Caki2 (cell line): ENCODE data around the gene LORICRIN. TPM values are rescaled to one million over a fixed set of nuclear protein-coding genes. Genes with fewer than 3 reads are reported as not detected.
"Not testable (repeated sequence)": the region's sequence is repeated elsewhere in the genome, so short reads cannot be mapped to it uniquely, and the experiment has no call there.

Experiments used
- DNase-seq: peaks from one replicate; pipeline ENCODE4 v3.0.0-alpha.2; 2015; ENCODE audit warnings: low read depth
- in situ Hi-C: cut with HindIII; loops from 2 replicates; pipeline ENCODE4 v1.10.0; 2016; ENCODE audit warnings: low sequenced_read_pairs, low pct_unique_long_range_greater_than_20kb, mixed read lengths
- total RNA-seq: library from RNA; depleted of rRNA; stranded (reverse); fragments of >200 nt; shearing (Covaris generic); gene quantifications from 2 replicates; pipeline ENCODE4 v1.2.3, GENCODE V29; 2014; ENCODE audit warnings: low replicate concordance; rRNA removed

LORICRIN gene
- not detected in 2 replicates for total RNA-seq

- in situ Hi-C loops: no loop called here
- no peak for DNase-seq
These were observed at the start of gene LORICRIN for GRCh38 chr1:153259387-153259786. Gene LORICRIN (plus strand): TSS chr1:153259687. CDS start chr1:153260950, 1,263 bp downstream.

DNA sequence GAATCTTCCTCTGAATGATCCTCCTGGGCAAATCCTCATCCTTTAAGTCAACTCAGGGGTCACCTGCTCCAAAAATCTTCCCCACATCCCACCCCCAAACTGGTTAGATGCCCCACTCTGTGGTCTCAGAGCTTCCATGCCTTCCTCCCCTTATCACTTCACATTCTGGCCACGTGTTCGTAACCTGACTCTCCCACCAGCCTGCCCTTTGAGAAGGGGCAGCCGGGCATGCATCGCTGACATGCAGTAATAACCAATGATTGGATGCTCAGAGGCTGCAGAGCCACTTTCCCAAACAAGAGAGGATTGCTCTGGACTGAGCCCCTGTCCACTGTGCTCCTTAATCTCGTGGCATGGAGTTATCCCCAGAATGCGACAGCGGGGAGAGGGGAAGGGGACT lies 49.3 kb upstream of the LORICRIN start:
- in situ Hi-C loops: no loop called here
- no peak for DNase-seq

- DNase-seq: no peak
- in situ Hi-C loops: no loop called here
These were observed 47.3 kb upstream of the LORICRIN start for GRCh38 chr1:153212201-153212600.

DNA sequence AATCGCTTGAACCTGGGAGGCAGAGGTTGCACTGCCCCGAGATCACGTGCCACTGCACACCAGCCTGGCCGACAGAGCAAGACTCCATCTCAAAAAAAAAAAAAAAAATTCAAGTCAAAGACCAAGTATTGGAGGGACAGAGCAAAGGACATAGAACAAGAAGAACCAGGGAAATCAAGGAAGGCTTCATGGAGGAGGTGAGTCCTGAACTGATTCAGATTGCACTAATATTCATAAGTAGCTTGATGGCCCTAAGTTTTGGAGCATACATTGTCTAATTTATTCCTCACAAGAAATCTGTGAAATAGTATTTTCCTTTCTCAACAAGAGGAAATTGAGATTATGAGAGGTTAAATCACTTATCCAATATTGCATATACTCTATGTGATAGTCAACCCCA lies 46.0 kb upstream of the LORICRIN start:
- in situ Hi-C loops: no loop called here
- no peak for DNase-seq

GRCh38 chr1:153217212-153217611 lies 42.3 kb upstream of the LORICRIN start, which contains the start of gene PRR9:
Gene PRR9 (plus strand): TSS chr1:153217584. CDS start chr1:153218145, 561 bp downstream.
- in situ Hi-C loops: no loop called here
- no peak for DNase-seq

DNA sequence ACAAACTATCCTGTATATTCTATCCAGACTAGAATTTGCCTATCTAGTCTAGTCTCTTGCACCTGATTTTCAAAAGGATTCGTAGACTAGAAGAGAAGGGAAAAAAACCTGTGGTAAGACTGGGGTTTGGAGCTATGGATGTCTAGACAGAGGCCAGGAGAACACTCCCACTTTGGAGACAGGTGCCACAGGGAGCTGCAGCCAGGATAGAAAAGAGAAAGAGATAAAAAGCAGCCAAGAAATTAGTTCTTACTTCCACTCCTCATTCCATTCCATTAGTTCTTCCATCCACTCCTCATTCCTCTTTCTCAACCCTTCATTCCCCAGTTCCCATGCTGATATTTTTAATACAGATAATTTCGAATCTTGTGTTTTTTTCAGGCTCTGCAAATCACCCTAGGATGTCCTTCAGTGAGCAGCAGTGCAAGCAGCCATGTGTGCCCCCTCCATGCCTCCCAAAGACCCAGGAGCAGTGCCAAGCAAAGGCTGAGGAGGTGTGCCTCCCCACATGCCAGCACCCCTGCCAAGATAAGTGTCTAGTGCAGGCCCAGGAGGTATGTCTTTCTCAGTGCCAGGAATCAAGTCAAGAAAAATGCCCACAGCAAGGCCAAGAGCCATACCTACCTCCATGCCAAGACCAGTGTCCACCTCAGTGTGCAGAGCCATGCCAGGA lies 41.6 kb upstream of the LORICRIN start:
- in situ Hi-C loops: no loop called here
- DNase-seq: no peak

GRCh38 chr1:153220606-153221303 lies 38.7 kb upstream of the LORICRIN start:
- DNase-seq: no peak
- in situ Hi-C loops: no loop called here

DNA sequence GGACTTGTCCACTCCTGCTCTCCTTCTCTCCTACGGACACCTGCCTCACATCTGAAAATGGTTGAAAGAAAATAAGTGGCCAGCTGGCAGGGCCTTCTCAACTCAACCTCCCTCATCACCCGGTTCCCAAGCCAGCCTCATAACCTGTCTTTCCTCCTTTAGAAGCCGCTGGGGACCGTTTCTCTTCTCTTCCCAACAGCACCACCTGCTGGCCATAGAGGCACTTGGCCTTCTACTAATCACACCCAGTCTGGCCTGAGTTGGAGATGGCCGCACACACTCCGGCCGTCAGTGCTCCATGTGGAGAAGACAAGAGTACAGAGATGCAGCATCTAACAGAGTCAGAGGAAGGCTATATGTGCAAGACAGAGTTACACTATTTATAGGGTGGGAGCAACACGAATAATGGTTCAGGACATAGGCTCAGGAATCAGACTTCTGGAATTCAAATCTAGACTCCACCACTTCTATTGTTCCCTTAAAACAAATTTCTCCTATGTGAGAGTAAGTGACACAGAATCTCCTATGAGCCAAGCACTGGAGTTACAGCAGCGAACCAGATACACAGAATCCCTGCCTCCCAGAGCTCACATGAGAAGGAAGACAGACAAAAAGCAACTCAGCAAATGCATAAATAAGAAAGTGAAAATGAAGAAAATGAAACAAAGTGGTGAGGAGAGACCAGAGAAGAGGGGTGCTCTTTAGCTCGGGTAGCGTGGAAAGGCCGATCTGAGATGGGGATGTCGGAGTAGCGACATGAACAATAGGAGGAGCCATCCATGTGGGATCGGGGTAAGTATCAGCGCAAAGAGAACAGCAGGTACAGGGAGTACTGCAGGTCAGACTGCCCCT lies 36.2 kb upstream of the LORICRIN start:
- peak; percentile 55 for DNase-seq
- in situ Hi-C loops: not testable (repeated sequence)

GRCh38 chr1:153227810-153228209 lies 31.7 kb upstream of the LORICRIN start:
- in situ Hi-C loops: no loop called here
- DNase-seq: no peak

DNA sequence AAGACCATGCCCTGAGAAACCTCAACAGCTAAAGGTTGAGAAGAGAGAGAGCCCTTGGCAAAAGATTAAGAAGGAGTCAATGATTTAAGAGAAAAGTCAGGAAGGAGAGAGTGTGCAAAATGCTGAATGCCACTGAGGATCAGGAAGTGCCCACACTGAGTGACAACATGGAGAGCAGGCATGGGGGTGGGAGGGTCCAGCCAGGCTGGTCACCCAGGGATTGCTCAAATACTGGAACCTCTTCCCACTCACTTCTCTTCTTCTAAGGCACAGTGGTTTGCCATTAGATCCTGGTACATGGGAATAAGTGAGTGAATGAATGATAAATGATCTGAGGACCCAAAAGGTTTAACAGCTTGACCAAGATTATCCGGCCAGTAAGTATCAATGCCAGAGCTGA lies 31.0 kb upstream of the LORICRIN start:
- no peak for DNase-seq
- in situ Hi-C loops: no loop called here

DNA sequence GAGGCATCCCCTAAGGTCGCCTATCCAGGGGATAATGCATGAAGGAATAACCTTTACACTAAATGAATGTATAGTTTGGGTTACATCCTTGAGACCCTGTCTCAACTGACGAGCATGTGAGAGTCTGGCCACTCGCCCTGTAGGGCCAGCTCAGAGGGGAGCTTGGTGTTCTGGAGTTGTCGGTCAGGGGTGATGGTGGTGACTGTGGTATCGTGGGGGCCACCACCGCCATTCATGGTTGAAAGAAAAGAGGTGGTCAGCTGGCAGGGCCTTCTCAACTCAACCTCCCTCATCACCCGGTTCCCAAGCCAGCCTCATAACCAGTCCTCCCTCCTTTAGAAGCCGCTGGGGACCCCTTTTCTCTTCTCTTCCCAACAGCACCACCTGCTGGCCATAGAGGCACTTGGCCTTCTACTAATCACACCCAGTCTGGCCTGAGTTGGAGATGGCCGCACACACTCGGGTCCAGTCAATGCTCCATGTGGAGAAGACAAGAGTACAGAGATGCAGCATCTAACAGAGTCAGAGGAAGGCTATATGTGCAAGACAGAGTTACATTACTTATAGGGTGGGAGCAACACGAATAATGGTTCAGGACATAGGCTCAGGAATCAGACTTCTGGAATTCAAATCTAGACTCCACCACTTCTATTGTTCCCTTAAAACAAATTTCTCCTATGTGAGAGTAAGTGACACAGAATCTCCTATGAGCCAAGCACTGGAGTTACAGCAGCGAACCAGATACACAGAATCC lies 30.2 kb upstream of the LORICRIN start:
- DNase-seq: not testable (repeated sequence)

GRCh38 chr1:153231363-153231762 lies 28.1 kb upstream of the LORICRIN start:
- in situ Hi-C loops: no loop called here
- no peak for DNase-seq

More for the DNA sequence above, 30.2 kb upstream of the LORICRIN start:
- in situ Hi-C loops: not testable (repeated sequence)

- in situ Hi-C loops: no loop called here
- no peak for DNase-seq
These were observed 27.7 kb upstream of the LORICRIN start for GRCh38 chr1:153231785-153232184.

DNA sequence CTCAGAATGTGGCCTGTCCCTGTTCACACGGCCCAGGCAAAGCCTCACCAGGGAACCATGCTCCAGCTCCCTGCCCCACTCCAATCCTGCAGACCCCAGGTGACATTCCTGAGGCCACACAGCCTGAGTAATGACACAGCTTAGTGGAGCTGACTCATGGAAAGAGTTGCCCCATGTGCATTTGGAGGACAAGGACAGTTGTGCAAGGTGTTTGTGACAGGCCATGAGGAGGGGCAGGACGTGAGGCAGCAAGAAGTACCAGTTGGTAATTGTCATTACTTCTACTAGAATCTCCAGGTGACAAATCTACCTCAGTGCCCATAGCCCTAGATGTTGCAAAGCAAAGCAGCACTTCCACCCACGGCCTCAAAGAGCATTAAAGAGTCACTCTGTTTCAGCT lies 26.9 kb upstream of the LORICRIN start:
- in situ Hi-C loops: no loop called here
- no peak for DNase-seq

- in situ Hi-C loops: no loop called here
- no peak for DNase-seq
These were observed 26.0 kb upstream of the LORICRIN start for GRCh38 chr1:153233448-153233847.

GRCh38 chr1:153238527-153238926 lies 21.0 kb upstream of the LORICRIN start:
- in situ Hi-C loops: no loop called here
- no peak for DNase-seq

DNA sequence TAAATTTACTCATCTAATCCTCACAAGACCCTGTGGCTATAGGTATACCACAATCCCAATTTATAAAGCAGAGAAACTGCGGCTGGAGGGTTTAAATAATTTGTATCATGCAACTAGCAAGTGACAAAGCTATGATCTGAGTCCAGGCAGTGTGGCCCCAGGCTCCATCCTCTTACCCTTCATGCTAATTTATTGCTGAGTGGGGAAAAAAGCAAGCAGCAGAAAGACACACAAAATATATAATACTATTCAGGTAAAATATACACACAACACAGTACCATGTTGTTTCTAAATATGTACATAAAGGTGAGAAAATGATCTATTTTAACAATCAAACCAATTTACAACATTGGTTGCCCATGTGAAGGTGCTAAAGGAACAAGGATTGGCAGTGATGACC lies 17.3 kb upstream of the LORICRIN start:
- in situ Hi-C loops: no loop called here
- DNase-seq: no peak

DNA sequence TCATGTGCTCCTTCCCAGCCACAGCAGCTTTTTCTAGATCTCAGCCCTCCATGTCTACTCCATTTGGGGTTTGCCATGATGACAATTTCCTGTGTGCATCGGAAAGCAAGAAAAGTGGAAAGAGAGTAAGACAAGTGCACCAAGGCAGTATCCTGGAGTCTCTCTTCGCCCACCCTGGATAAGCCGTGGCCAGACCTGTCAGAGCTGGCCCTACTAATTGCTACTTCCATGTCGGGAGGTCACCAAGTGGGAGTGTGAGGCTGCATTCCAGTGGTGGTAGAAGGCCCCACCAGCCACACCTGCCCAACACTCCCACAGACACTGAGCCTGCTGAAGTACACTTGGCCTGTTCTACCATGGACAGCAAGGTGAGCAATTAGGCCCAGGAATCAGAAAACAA lies 14.0 kb upstream of the LORICRIN start:
- in situ Hi-C loops: no loop called here
- DNase-seq: no peak
